HG03558 (cell line): ENCODE data around the gene FXYD4.
"Not testable (repeated sequence)": the region's sequence is repeated elsewhere in the genome, so short reads cannot be mapped to it uniquely, and the experiment has no call there.

Experiments used
- ATAC-seq: cut with Tn5 transposase; IDR thresholded peaks from one replicate; pipeline ENCODE4 v1.9.1; 2021; ENCODE audit warnings: moderate number of reproducible peaks; ENCODE audit not compliant: unreplicated experiment; ENCODE audit errors: extremely low read depth

Gene FXYD4, protein sequence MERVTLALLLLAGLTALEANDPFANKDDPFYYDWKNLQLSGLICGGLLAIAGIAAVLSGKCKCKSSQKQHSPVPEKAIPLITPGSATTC

DNA sequence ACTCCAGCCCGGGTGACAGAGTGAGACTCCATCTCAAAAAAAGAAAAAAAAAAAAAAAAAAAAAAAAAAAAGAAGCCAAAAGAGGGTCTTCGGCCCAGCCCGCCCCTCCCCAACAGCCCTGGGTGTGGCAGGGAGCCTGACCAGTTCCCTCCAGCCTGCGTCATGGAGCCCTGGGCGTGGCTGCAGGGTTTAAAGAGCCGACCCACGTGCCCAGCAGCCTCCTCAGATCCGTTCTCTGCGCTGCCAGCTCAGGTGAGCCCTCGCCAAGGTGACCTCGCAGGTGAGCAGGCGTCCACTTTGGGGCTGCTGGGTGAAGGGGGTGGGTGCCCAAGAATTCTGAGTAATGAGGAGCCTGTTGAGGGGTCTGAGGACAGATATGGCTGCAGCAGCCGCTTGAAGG, at the start of gene FXYD4:
TSS of gene FXYD4 (plus strand) at position 219 of the 400 bp plus-strand sequence. CDS start 2,111 bp downstream, outside the sequence.
- ATAC-seq: no peak

DNA sequence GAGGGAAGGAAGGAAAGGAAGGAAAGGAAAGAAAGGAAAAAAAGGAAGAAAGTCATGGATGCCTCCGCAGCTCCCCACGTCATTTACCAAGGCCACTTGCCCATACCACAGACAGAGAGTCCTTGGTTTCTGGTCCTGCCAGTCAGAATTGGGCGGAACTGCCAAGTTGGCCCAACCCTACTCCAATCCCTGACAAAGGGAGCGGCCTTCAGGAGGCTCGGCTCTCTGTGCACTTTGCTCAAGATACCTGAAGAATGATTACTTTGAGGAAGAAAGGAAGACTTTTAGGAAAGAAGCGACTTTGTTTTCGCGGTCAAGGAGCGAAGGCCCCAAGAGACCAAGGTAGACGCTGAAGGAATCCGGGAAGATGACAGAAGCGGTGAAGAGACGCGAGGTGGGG, 49.1 kb upstream of the FXYD4 start:
- no peak for ATAC-seq

DNA sequence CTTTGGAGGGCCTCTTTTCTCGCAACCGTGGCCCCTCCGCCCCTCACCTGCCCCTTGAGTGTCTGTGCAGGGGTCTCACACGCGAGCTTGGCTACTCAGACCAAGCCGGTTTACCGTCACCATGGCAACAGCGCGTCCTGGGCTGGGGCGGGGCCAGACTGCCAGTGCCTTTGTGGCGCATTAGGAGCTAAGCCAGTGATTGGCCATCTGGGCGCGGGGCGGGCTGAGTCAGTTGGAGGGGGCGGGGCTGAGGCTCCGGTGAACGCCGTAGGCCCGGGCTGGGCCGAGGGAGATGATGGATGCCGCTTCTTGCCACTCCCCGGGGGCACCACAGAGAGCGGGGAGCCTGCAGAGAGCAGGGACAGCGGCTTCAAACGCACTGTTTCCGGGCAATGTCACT, 48.7 kb upstream of the FXYD4 start:
- no peak for ATAC-seq

DNA sequence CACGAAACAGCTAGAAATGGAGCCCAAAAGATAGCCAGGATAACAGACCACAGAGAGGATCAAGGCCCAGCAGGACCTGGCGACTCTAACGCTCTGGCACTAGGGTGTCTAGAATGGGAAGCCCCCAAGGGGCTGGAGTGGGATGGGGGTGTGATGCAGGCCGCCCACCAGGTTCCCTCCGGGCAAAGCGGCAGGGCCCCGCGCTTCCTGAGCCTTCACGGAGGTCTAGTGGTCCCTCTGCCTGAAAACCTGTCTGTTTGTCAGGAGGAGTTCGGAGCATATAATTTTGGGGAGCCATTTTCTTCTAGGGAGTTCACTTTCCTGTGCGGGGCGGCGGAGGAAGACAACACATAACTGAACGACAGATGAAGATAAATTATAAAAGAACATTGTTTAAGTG, 48.2 kb upstream of the FXYD4 start:
- ATAC-seq: no peak

DNA sequence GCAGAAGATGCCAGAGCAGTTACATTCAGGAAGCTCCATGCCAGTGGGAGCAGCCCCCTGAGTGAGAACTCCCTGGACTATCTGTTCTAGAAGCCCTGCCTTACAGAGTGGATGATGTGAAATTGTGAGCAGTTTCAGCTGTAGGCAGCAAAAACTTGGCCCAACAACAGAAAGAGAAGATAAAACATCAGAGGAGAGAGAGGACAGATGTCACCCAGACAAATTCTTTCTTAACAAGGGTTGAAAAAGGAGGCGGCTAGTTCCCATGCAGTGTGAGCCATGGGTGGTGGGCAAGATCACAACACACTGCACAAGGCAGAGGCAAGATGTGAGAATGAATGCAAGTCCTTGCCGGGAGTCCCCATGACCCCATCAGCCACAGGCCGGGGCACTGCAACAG, 46.6 kb upstream of the FXYD4 start:
- ATAC-seq: no peak

DNA sequence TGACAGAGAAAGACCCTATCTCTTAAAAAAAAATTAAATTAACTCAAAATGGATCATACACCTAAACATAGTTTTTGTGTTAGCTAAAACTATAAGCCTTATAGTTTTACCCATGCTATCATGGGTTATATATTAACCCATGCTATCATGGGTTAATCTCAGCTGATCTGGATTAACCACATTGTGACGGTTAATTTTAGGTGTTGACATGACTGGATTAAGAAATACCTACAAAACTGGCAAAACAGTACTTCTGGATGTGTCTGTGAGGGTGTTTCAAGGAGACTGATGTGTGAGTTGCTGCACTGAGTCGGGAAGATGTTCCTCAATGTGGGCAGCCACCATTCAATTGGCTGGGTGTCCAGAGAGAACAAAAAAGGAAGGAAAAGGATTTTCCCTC, 44.3 kb upstream of the FXYD4 start:
- no peak for ATAC-seq

DNA sequence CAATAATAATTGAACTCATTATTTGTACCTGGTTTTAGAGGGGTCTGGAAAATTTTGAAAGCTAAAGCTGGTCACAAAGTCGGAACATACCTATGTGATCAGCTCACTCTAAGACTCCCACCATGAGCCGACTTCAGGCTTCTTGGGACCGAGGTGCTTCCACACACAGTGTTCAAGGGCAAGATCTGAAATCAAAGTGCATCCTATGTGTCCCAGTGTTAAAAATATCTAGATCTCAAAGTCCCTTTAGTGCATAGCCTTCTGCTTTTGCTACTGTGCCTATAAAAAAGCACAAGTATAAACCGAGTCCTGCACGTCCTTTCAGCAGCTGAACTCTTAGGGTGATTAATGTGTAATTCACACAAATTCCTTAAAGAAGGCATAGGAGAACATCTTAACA, 43.5 kb upstream of the FXYD4 start:
- ATAC-seq: no peak

DNA sequence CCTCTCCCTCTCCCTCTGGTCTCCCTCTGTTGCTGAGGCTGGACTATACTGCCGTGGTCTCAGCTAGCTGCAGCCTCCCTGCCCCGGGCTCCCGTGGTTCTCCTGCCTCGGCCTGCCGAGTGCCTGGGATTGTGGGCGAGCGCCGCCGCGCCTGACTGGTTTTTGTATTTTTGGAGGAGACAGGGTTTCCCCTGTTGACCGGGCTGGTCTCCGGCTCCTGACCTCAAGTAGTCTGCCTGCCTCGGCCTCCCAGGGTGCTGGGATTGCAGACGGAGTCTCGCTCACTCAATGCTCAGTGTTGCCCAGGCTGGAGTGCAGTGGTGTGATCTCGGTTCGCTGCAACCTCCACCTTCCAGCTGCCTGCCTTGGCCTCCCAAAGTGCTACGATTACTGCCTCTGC, 42.6 kb upstream of the FXYD4 start:
- ATAC-seq: not testable (repeated sequence)

DNA sequence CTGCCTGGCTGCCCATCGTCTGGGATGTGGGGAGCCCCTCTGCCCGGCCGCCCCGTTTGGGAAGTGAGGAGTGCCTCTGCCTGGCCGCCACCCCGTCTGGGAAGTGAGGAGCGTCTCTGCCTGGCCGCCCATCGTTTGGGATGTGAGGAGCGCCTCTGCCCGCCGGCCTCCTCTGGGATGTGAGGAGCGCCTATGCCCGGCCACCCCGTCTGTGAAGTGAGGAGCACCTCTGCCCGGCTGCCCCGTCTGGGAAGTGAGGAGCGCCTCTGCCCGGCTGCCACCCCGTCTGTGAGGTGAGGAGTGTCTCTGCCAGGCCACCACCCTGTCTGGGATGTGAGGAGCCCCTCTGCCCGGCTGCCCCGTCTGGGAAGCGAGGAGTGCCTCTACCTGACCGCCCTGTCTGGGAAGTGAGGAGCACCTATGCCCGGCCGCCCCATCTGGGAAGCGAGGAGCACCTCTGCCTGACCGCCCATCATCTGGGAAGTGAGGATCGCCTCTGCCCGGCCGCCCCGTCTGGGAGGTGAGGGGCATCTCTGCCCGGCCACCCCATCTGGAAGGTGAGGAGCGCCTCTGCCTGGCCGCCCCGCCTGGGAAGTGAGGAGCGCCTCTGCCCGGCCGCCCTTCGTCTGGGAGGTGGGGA, 42.1 kb upstream of the FXYD4 start:
- not testable (repeated sequence) for ATAC-seq

DNA sequence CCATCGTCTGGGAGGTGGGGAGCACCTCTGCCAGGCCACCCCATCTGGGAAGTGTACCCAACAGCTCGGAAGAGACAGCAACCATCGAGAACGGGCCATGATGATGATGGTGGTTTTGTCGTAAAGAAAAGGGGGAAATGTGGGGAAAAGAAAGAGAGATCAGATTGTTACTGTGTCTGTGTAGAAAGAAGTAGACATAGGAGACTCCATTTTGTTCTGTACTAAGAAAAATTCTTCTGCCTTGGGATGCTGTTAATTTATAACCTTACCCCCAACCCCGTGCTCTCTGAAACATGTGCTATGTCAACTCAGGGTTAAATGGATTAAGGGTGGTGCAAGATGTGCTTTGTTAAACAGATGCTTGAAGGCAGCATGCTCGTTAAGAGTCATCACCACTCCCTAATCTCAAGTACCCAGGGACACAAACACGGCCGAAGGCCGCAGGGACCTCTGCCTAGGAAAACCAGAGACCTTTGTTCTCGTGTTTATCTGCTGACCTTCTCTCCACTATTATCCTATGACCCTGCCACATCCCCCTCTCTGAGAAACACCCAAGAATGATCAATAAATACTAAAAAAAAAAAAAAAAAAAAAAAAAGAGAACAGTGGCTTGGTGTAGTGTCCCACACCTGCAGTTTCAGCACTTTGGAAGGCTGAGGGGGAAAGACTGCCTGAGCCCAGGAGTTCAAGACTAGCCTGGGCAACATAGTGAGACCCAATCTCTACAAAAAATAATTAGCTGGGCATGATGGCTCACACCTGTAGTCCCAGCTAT, 41.2 kb upstream of the FXYD4 start:
- not testable (repeated sequence) for ATAC-seq

DNA sequence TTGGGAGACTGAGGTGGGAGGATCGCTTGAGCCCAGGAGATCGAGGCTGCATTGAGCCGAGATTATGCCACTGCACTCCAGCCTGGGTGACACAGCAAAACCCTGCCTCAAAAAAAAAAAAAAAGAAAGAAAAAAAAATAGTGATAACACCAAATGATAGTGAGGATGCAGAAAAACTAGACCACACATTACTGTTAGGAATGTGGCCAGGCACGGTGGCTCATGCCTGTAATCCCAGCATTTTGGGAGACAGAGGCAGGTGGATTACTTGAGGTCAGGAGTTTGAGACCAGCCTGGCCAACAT, 40.7 kb upstream of the FXYD4 start:
- ATAC-seq: not testable (repeated sequence)

DNA sequence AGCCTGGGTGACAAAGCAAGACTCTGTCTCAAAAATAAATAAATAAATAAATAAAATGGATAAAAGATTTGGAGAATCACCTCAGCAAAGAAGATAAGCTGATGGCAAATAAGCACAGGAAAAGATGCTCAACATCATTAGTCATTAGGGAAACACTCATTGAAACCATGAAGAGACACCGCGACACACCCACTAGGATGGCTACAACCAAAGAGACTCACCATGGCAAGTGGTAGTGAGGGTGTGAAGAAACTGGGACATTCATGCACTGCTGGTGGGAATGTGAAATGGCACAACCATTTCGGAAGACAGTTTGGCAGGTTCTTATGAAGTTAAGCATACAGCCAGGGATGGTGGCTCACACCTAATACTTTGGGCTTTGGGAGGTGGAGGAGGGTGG, 37.8 kb upstream of the FXYD4 start:
- ATAC-seq: no peak

DNA sequence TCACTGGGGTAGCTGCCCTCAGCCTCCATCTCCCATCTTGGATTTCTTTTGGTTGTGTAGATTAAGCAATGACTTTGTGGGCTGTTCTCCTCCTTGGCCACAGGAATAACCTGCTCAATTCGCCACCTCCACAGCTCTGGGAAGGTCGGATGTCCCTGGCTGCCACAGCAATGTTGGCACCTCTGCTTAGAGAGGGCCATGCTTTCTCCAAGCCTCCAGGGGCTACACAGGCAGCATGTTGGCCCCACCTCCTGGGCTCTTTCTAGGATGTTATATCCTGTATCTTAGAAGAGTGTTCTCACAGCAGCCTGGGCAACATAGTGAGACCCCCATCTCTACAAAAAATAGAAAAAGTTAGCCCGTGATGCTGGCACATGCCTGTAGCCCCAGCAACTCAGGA, 35.4 kb upstream of the FXYD4 start:
- no peak for ATAC-seq

DNA sequence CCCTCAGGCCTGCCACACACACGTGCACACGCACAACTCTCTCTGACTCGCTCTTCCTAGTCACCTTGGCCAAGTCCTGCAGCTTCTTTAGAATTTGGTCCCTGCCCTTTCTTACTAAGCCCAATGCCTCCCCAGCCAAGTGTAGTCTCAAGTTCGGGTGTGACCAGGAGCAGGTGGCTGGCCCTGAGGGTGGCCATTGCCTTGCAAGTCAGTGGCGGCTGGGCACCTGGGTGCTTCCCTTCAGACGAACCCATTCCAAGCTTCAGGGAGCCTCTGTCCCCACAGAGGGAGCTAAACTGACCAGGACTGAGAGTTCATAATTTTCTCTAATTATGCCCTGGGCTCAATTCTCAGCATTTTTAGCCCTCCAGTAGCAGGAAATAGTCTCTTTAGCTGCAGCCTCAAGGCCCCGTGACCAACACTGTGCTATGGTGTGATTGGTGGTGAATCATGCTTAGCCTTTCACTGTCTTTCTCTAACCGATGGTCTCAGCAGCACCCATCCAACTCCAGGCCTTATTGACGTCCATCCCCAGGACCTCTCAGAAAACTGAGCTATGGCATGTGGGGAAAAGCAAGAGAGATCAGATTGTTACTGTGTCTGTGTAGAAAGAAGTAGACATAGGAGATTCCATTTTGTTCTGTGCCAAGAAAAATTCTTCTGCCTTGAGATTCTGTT, 34.7 kb upstream of the FXYD4 start:
- ATAC-seq: no peak

DNA sequence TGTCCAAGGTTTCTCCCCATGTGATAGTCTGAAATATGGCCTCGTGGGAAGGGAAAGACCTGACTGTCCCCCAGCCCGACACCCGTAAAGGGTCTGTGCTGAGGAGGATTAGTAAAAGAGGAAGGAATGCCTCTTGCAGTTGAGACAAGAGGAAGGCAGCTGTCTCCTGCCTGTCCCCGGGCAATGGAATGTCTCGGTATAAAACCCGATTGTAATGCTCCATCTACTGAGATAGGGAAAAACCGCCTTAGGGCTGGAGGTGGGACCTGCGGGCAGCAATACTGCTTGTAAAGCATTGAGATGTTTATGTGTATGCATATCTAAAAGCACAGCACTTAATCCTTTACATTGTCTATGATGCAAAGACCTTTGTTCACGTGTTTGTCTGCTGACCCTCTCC, 33.9 kb upstream of the FXYD4 start:
- ATAC-seq: not testable (repeated sequence)

DNA sequence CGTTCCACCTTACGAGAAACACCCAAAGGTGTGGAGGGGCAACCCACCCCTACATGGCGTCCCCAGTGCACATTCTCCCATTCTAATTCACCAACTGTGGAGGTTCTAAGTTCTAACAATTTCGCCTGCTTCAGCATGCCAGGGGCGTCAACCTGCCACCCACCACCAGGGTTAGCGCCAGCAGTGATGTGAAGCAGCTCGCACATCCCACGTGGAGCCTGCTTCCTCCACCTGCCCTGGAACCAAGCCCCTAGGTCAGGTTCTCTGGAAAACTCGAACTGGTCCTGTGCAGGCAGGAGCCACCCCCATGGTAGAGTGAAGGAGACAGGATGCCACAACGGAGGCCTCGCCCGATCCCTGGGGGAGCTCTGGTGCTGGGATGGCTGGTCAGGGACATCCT, 33.3 kb upstream of the FXYD4 start:
- no peak for ATAC-seq

DNA sequence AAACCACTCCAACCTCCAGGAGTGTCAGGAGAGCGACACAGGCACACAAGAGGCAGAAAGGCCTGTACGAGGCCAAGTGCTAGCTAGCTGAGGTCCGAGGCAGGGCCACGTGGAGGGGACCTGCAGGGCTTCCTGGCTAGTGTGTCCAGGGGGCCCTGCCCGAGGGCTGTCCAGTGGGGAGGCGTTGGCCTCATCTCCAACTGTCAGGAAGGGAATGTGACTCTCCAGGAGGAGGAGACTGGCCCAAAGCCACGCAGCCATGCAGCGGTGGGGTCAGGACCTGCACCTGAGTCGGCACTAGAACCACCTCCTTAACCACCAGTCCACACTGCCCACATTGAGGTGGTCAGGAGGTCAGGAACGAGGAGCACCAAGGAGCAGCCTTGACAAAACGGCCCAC, 32.3 kb upstream of the FXYD4 start:
- ATAC-seq: no peak

DNA sequence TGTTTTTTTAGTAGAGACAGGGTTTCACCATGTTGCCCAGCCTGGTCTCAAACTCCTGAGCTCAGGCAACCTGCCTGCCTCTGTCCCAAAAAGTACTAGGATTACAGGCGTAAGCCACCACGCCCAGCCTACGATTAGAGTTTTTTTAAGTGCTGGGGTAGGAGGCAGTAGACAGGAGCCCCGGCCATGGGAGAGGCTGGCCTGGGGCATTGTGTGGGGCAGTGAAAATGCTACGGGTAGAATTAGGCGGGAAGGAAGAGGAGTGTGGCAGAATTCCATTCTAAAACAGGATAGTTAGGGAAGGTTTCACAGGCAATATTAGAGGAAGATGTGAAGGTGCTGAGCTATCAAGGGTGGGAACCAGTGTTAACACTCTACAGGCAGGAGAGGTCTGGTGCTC, 31.3 kb upstream of the FXYD4 start:
- ATAC-seq: no peak

DNA sequence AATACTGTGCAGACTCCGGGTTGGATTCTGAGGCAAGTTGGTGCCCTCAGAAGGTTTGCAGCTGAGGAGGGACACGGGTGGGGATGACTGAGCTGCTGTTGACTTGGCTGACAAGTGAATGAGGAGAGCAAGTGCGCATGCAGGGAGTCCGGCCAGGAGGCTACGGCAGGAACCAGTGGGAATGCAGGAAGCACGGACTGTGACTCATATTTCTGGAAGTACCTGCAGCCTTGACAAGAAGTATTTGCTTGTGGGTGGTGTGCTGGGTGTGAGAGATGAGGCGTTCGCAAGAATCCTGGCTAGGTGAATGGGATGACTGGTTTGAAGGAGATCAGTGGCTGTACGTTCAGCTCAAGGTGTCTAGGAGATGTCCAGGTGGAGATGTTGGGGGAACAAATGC, 30.8 kb upstream of the FXYD4 start:
- ATAC-seq: no peak

DNA sequence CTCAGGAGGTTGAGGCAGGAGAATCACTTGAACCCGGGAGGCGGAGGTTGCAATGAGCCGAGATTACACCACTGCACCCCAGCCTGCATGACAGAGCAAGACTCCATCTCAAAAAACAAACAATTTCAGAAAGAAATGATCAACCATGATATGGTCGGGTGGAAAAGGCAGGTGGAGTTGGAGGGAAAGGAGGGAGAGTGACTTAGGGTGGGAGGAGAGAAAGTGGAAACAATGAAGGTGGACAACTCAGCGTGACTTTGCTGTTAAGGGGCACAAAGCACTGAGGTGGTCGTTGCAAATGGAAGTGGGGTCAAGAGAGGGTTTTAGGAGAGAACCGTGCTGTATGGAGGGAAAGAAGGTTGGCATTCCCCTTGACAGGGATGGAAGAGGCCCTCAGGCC, 30.0 kb upstream of the FXYD4 start:
- ATAC-seq: no peak

DNA sequence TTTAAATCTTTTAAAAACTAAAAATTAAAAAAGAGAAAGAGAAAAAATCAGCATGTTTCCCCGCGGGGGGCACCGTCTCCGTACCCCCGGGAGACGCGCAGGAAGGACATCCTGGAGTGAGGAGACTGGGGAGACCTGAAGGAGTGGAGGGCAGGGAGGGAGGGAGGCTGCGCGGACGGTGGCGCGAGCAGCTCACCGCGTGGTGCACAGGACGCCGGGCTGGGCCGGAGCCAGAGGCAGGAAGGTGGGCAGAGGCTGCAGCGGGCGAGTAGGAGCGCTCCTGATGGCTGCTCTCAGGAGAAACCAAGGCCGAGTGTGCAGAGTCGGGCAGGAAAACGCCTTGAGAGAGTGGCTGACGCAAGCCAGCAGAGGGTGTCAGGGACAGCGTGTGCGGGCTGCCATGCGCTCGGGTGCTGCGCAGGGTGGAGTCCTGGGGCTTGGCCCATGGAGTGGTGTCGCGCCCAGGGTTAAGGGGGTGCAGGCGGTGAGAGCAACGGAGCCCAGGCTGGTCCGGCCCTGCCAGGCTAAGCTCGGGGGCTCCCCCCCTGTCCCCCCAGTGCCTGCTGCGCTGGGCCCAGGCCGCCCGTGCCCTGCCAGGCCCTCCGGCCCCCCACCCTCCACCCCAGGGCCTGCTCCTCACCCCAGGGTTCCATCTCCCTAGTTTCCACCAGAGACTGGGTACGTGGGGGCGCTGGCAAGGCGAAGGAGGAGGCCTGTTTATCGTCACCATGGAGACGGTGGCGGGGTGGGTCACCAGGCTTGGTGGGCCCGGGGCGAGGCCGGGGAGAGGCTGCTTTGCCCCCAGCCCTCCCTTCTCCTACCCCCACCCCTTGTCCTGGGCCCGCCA, 28.9 kb upstream of the FXYD4 start:
- no peak for ATAC-seq
